Measurements from ENCODE around the gene FN1.

- TF ChIP-seq CTCF (IDR thresholded peaks at IDR 0.05) = no peak
- no peak for TF ChIP-seq POLR2A (IDR thresholded peaks at IDR 0.05)
Observed at GRCh38 chr2:215378045-215378444, 57.8 kb downstream of the FN1 start.
